Right atrium auricular region (tissue), 2 donors: ENCODE measurements around the gene SFXN1. TPM values are rescaled to one million over a fixed set of nuclear protein-coding genes. Genes with fewer than 3 reads are reported as not detected.

ENCODE experiments used
- DNase-seq: peaks from one replicate; pipeline ENCODE4 v3.0.0-alpha.2; 2019; ENCODE audit warnings: low spot score
- H3K27ac ChIP-seq, 2 donors: fragments of 200-600 bp; sonication (generic); 1 replicate in 1 of 2; 2 replicates in 1 of 2; pipeline ENCODE4 v1.5.1; 2016 to 2019
- H3K27me3 ChIP-seq, 2 donors: fragments of 200-600 bp; sonication (generic); one replicate each; pipeline versions ENCODE4 v1.5.1 to v1.6.0; 2017 to 2019
- H3K36me3 ChIP-seq: fragments of 200-600 bp; sonication (generic); one replicate; pipeline ENCODE4 v1.5.1; 2016
- H3K4me1 ChIP-seq, 2 donors: fragments of 200-600 bp; sonication (generic); one replicate each; pipeline versions ENCODE4 v1.5.1 to v1.6.0; 2017 to 2019
- H3K4me3 ChIP-seq, 2 donors: fragments of 200-600 bp; sonication (generic); 1 replicate in 1 of 2; 2 replicates in 1 of 2; pipeline ENCODE4 v1.5.1; 2017 to 2019; ENCODE audit warnings: mild to moderate bottlenecking in 1 of 2, moderate library complexity in 1 of 2
- H3K9me3 ChIP-seq, 2 donors: fragments of 200-600 bp; sonication (generic); one replicate each; pipeline ENCODE4 v1.5.1; 2019
- total RNA-seq, 2 donors: library from RNA; depleted of rRNA; stranded (reverse); fragments of >200 nt; gene quantifications; one replicate each; pipeline ENCODE4 v1.1.0, GENCODE V29; 2016
- TF ChIP-seq, protein P1 (sequence below), 2 donors: fragments of 200-600 bp; sonication (generic); IDR thresholded peaks; one replicate each; pipeline ENCODE4 v1.5.1; 2019; ENCODE audit warnings: antibody characterized with exemption in 2 of 2

SFXN1 gene
- total RNA-seq, 2 donors from 2014 or later, result 23.3 to 33.0 TPM

GRCh38 chr5:175519006-175519405 lies 40.6 kb downstream of the SFXN1 start:
- peaks cover 66% of the 10 kb centered on the region for H3K36me3 ChIP-seq
- H3K9me3 ChIP-seq, result no peaks in the 10 kb centered on the region
- H3K27ac ChIP-seq, result no peak overlapping the region
- DNase-seq, result no peak
- H3K4me1 ChIP-seq, result no peaks in the 10 kb centered on the region
- no peaks in the 10 kb centered on the region for H3K27me3 ChIP-seq
- no peak overlapping the region for H3K4me3 ChIP-seq
- TF ChIP-seq, protein P1, sequence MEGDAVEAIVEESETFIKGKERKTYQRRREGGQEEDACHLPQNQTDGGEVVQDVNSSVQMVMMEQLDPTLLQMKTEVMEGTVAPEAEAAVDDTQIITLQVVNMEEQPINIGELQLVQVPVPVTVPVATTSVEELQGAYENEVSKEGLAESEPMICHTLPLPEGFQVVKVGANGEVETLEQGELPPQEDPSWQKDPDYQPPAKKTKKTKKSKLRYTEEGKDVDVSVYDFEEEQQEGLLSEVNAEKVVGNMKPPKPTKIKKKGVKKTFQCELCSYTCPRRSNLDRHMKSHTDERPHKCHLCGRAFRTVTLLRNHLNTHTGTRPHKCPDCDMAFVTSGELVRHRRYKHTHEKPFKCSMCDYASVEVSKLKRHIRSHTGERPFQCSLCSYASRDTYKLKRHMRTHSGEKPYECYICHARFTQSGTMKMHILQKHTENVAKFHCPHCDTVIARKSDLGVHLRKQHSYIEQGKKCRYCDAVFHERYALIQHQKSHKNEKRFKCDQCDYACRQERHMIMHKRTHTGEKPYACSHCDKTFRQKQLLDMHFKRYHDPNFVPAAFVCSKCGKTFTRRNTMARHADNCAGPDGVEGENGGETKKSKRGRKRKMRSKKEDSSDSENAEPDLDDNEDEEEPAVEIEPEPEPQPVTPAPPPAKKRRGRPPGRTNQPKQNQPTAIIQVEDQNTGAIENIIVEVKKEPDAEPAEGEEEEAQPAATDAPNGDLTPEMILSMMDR (IDR thresholded peaks at IDR 0.05), result no peak

GRCh38 chr5:175520321-175520720 lies 42.0 kb downstream of the SFXN1 start:
- Histone ChIP-seq H3K4me3 (no peak overlapping the region), H3K9me3 (no peaks in the 10 kb centered on the region), H3K27me3 (no peaks in the 10 kb centered on the region), H3K27ac (no peak overlapping the region), H3K4me1 (no peaks in the 10 kb centered on the region), H3K36me3 (peaks cover 56% of the 10 kb centered on the region)
- no peak for DNase-seq
- TF ChIP-seq, protein P1 (IDR thresholded peaks at IDR 0.05), result no peak

- TF ChIP-seq, protein P1 (IDR thresholded peaks at IDR 0.05), result no peak
- H3K27ac ChIP-seq, result no peak overlapping the region
- no peak overlapping the region for H3K4me3 ChIP-seq
These were observed 42.5 kb downstream of the SFXN1 start for GRCh38 chr5:175520873-175521272.

GRCh38 chr5:175521313-175521833 lies 43.0 kb downstream of the SFXN1 start:
- TF ChIP-seq, protein P1 (IDR thresholded peaks at IDR 0.05), result no peak
- peaks cover 57% of the 10 kb centered on the region for H3K36me3 ChIP-seq
- no peaks in the 10 kb centered on the region for H3K4me1 ChIP-seq
- no peak overlapping the region for H3K4me3 ChIP-seq
- no peaks in the 10 kb centered on the region for H3K27me3 ChIP-seq
- H3K27ac ChIP-seq, result no peak overlapping the region
- no peak for DNase-seq
- no peaks in the 10 kb centered on the region for H3K9me3 ChIP-seq

More at GRCh38 chr5:175520873-175521272, 42.5 kb downstream of the SFXN1 start:
- no peaks in the 10 kb centered on the region for H3K9me3 ChIP-seq
- H3K27me3 ChIP-seq, result no peaks in the 10 kb centered on the region
- H3K4me1 ChIP-seq, result no peaks in the 10 kb centered on the region
- peaks cover 55% of the 10 kb centered on the region for H3K36me3 ChIP-seq
- no peak for DNase-seq

DNA sequence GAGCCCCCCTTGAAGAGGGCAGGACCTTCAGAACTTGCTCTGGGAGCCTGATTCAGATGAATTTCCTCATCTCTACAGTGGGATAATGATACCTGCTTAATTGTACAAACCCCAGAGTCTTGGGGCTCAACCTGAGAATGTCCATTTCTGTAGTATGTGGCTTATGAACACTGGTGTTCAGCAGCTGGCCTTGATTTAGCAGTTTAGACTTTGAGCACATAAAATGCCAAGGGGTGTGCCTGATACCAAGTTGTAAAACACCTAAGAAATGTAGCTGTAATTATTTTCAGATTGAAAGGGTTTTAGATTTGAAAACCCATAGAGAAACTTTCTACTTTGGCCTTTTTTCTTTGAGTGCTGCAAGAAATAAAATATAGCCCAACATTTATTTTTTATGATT lies 44.9 kb downstream of the SFXN1 start:
- peaks cover 62% of the 10 kb centered on the region for H3K36me3 ChIP-seq

More for the DNA sequence above, 44.9 kb downstream of the SFXN1 start:
- Histone ChIP-seq H3K9me3 (no peaks in the 10 kb centered on the region), H3K4me1 (no peaks in the 10 kb centered on the region), H3K4me3 (no peak overlapping the region), H3K27ac (no peak overlapping the region), H3K27me3 (no peaks in the 10 kb centered on the region)
- DNase-seq, result no peak
- TF ChIP-seq, protein P1 (IDR thresholded peaks at IDR 0.05), result no peak
